Skeletal muscle tissue (tissue), 4 donors: ENCODE results near the gene SLC27A5. TPM values are rescaled to one million over a fixed set of nuclear protein-coding genes. Genes with fewer than 3 reads are reported as not detected.
A peak's percentile ranks its signal among the peaks of the same experiment; 100 is the strongest.

Source experiments
- H3K27ac ChIP-seq: one replicate; pipeline ENCODE4 v1.7.0; 2013; ENCODE audit warnings: mild to moderate bottlenecking, low read depth, low read length, inconsistent platforms
- H3K27me3 ChIP-seq, 3 donors: one replicate each; pipeline ENCODE4 v1.7.0; 2013; ENCODE audit warnings: low read length in 3 of 3; ENCODE audit not compliant: control insufficient read depth in 3 of 3, insufficient read depth in 3 of 3
- H3K36me3 ChIP-seq, 3 donors: one replicate each; pipeline ENCODE4 v1.7.0; 2013; ENCODE audit warnings: low read length in 3 of 3; ENCODE audit not compliant: control insufficient read depth in 3 of 3, insufficient read depth in 3 of 3
- H3K4me1 ChIP-seq, 3 donors: one replicate each; pipeline ENCODE4 v1.7.0; 2013; ENCODE audit warnings: low read length in 3 of 3, mild to moderate bottlenecking in 3 of 3; ENCODE audit not compliant: control insufficient read depth in 3 of 3, insufficient read depth in 3 of 3
- H3K4me3 ChIP-seq, 3 donors: one replicate each; pipeline ENCODE4 v1.7.0; 2013; ENCODE audit warnings: low read length in 3 of 3
- H3K9ac ChIP-seq, 3 donors: one replicate each; pipeline ENCODE4 v1.7.0; 2013; ENCODE audit warnings: low read length in 3 of 3, mild to moderate bottlenecking in 3 of 3, moderate library complexity in 2 of 3, low read depth in 1 of 3
- H3K9me3 ChIP-seq, 3 donors: one replicate each; pipeline ENCODE4 v1.7.0; 2013; ENCODE audit warnings: low read length in 3 of 3; ENCODE audit not compliant: control insufficient read depth in 3 of 3
- total RNA-seq: library from RNA; depleted of rRNA; stranded (reverse); fragments of >200 nt; gene quantifications from one replicate; pipeline ENCODE4 v1.2.3, GENCODE V29; 2014
- donor health status: Osteomylitis.

SLC27A5 gene
- total RNA-seq, 1 donor from 2014 or later, result 3.1 TPM

DNA sequence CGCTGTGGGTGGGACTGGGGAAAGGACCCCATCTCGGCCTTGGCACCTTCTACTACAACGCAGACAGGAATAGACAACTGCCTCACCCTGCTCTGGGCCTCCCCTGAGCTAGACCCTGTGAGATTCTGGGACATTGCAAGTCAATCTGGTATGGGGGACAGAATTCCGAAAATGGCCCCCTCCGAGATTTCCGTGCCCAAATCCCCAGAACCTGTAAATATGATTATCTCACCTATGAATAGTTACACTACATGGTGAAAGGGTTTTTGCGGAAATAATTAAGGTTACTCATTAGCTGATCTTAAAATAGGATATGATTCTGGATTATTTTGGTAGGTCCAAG is 8.4 kb upstream of the SLC27A5 start:
- Histone ChIP-seq H3K9ac (peak overlapping the region; percentile 95 to 96 (median 95)), H3K27ac (peak overlapping the region; percentile 94), H3K4me1 (peaks cover 35 to 51% (median 35%) of the 10 kb centered on the region in 3 donors)

DNA sequence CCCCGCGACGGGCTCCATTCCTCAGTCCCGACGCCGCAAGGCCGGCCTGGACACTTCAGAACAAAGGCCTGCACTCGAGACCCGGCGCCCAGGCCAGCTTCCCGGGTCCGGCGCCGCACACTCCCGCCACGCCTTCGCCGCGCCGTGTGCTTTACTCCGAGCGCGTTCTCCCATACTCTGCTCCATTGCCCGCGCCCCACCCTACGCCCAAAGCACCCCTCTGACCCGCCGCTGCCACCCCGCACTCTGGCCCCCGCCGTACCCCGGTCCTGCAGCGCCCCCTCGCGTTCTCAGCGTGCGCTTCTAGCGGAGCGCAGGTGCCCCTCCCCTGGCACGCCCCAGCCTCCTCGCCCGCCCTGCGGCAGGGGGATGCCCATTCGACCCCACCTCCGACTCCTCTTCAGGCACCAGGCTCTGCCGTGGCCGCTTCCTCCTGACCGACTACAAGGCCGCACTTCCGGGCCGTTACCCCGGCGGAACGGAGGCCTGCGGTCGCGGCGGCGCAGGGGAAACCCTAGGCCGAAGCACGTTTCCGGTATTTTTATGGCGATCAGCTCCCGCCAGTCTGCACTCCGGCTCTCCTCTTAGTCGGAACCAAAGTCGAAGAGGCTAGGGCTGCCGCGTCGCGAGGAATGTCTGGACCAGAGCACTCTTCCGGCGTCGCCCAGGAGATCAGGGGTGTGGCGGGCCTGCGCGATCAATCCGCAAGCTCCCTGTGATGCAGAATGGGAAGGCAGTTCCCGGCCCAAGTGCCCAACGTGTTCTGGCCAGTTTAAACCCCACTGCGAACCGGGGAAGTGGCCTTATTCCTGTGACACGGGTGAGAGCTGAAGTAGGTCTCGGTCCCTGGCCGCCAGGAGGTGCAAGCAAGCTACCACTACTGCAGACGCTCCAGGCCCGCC is 7.8 kb upstream of the SLC27A5 start, which contains the start of gene ZBTB45:
ZBTB45 (minus strand) TSS at position 456 of the 902 bp plus-strand sequence. CDS start 2,137 bp downstream, outside the sequence.
- peak within 1 kb of the TSS; percentile 94 for H3K27ac ChIP-seq
- peaks cover 38 to 55% (median 38%) of the 10 kb centered on the region in 3 donors for H3K4me1 ChIP-seq
- peak within 1 kb of the TSS; percentile 95 to 96 (median 95) for H3K9ac ChIP-seq
- no peaks in the 10 kb centered on the region for H3K27me3 ChIP-seq
- H3K36me3 ChIP-seq, result peaks cover 11 to 18% (median 17%) of the 10 kb centered on the region in 3 donors
- H3K4me3 ChIP-seq, result peak within 1 kb of the TSS; percentile 93 to 97 (median 96)
- H3K9me3 ChIP-seq, result no peaks in the 10 kb centered on the region

More for the DNA sequence above, 8.4 kb upstream of the SLC27A5 start:
- peak overlapping the region; percentile 93 to 97 (median 96) for H3K4me3 ChIP-seq
- H3K36me3 ChIP-seq, result peaks cover 11 to 18% (median 17%) of the 10 kb centered on the region in 3 donors
- H3K27me3 ChIP-seq, result no peaks in the 10 kb centered on the region
- H3K9me3 ChIP-seq, result no peaks in the 10 kb centered on the region

DNA sequence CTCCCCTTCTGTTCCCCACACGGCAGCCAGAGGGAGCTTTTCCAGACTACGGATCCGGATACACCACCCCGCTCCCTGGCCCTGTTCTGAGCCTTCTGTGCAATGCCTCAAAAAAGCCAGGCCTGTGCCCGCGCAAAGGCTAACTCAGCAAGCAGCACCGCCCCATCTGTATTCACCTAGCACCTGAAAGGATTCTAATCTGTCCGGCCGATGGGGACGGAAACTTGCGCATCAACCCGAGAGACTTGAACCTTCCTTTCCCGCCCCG is 7.2 kb upstream of the SLC27A5 start:
- H3K27ac ChIP-seq, result peak overlapping the region; percentile 94
- peak overlapping the region; percentile 95 to 96 (median 95) for H3K9ac ChIP-seq
- H3K36me3 ChIP-seq, result peaks cover 11 to 18% (median 17%) of the 10 kb centered on the region in 3 donors
- H3K9me3 ChIP-seq, result no peaks in the 10 kb centered on the region
- H3K27me3 ChIP-seq, result no peaks in the 10 kb centered on the region
- peak overlapping the region; percentile 93 to 97 (median 96) for H3K4me3 ChIP-seq
- peaks cover 41 to 59% (median 42%) of the 10 kb centered on the region in 3 donors for H3K4me1 ChIP-seq

DNA sequence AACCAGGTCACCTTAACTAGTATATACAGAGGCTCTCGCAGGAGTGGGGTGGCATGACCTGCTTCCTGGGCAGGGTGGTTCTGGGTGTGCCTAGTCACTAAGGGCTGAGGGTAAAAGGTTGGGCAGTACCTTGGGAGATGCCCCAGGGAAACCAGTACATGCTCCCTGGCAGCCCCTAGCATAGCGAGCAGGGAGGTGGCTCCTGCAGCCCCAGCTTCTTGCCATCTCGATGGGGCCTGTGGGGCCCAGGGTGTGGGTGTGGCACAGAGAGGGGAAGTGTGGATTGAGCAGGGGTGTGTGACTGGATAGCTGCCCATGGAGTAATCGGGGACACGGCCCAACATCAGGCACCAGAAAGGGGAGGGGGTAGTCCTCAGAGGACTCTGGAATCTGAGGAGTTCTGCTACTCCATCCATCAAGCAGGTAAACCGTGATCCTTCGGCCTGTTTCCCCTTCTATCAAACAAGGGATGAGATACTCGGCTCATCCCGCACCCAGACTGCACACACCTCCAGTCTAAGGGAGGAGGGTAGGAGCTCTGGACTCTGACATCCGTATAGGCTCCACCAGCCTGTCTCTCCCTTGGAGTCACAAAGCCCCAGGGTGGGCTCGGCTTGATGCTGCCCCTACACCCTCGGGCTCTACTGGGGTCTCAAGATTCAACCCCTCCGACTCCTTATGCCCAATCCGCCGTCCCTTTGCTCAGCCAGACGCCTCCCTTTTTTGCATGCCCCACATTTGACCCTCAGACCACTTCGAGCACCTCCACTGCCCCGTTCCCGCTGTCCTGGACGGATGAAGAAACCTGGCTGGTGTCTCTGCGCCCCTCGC is 6.7 kb upstream of the SLC27A5 start:
- H3K9ac ChIP-seq, result peak overlapping the region; percentile 95 to 96 (median 95)
- H3K4me3 ChIP-seq, result peak overlapping the region; percentile 93 to 97 (median 96)
- no peaks in the 10 kb centered on the region for H3K27me3 ChIP-seq
- peak overlapping the region; percentile 94 for H3K27ac ChIP-seq
- peaks cover 11 to 18% (median 17%) of the 10 kb centered on the region in 3 donors for H3K36me3 ChIP-seq
- peaks cover 44 to 59% (median 46%) of the 10 kb centered on the region in 3 donors for H3K4me1 ChIP-seq
- H3K9me3 ChIP-seq, result no peaks in the 10 kb centered on the region

DNA sequence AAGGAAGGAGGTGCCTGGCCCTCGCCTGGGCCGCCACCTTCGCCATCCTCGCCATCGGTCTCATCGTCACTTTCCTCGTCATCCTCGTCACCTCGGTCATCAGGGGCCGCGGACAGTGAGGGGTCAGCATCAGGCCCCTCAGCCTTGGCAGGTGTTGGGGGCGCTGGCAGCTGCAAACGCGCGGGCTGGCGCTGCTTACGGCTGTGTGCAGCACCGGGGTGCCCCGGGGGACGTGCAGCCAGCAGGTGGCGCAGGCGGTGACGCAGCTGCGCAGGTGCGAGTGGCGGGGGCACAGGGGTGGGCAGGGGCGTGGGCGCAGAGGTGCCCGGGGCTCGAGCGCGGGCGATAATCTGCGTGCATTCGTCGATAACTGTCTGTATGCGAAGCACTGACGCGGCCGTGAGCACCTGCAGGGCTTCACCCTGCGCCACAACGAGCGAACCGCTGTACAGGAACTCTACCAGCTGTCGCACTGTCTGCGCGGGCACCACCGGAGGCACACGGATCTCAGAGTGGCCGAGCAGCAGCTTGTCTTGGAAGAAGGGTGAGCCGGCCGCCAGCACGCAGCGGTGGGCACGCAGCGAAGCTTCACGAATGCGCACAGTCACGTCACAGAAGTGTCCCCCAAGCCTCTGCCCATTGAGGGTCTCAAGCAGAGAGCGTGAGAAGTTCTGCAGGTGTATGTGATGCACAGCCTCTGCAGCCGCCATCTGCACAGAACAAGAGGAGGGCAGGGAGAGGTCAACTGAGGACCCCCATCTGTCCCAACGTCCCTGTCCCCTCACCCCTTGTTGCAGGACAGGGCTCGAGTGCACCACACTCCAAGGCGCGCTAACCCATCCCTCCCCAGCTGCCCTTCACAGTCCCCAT is 5.4 kb upstream of the SLC27A5 start:
- H3K27ac ChIP-seq, result no peak overlapping the region
- no peak overlapping the region for H3K4me3 ChIP-seq
- no peaks in the 10 kb centered on the region for H3K27me3 ChIP-seq

DNA sequence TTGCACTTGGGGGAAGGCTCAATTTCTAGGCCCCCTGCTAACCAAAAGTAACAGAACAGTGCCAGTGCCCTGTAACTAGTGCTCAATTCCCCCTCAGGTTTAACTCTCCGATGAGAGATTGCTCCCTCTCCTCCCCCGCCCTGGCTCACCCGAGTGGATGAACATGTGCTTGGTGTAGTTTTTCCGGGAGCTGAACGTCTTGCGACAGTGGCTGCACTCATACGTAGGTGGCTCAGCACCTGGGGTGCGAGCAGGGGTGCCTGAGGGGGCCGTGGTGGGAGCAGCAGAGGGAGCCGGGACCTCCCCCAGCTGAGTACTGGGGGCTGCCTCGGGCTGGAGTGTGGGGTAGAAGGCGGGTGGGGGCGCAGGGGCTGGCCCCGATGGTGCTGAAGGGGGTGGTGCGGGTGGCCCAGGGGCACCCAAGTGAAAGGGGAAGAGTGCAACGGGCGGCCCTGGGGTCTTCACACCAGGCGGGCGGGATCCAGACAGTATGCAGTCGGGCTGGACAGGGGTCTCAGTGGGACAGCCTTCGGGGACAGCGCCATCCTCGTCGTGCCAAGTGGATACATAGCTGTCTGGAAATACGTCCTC is 4.5 kb upstream of the SLC27A5 start:
- Histone ChIP-seq H3K27ac (no peak overlapping the region), H3K4me3 (no peak overlapping the region), H3K36me3 (peaks cover 12 to 18% (median 17%) of the 10 kb centered on the region in 3 donors), H3K9me3 (no peaks in the 10 kb centered on the region), H3K4me1 (peaks cover 43 to 59% (median 44%) of the 10 kb centered on the region in 3 donors), H3K27me3 (no peaks in the 10 kb centered on the region), H3K9ac (peak overlapping the region in 2 of 3 donors; percentile 64 to 65)

More for the DNA sequence above, 5.4 kb upstream of the SLC27A5 start:
- H3K4me1 ChIP-seq, result peaks cover 44 to 59% (median 46%) of the 10 kb centered on the region in 3 donors
- H3K36me3 ChIP-seq, result peaks cover 12 to 18% (median 17%) of the 10 kb centered on the region in 3 donors
- H3K9me3 ChIP-seq, result no peaks in the 10 kb centered on the region
- no peak overlapping the region for H3K9ac ChIP-seq

DNA sequence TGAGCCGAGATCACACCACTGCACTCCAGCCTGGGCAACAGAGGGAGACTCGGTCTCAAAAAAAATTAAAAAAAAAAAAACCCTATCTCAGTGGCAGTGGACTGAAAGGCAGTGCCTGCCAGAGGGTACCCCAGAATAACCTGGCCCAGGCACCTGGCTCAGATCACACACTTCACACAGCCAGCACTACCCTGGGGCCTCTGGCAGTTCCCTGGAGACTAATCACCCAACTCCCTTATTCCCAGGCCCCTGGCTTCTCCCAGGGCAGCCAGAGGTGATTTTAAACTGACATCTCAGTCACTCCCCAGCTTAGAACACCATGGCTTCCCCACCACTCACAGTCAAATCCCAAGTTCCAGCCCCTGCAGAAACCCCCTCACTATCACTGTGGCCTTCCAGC is 3.5 kb upstream of the SLC27A5 start:
- no peak overlapping the region for H3K27ac ChIP-seq
- H3K36me3 ChIP-seq, result peaks cover 12 to 18% (median 17%) of the 10 kb centered on the region in 3 donors
- peaks cover 39 to 54% (median 40%) of the 10 kb centered on the region in 3 donors for H3K4me1 ChIP-seq
- no peaks in the 10 kb centered on the region for H3K27me3 ChIP-seq
- H3K4me3 ChIP-seq, result peak overlapping the region in 1 of 3 donors; percentile 23
- H3K9ac ChIP-seq, result peak overlapping the region in 2 of 3 donors; percentile 51 to 64
- no peaks in the 10 kb centered on the region for H3K9me3 ChIP-seq

DNA sequence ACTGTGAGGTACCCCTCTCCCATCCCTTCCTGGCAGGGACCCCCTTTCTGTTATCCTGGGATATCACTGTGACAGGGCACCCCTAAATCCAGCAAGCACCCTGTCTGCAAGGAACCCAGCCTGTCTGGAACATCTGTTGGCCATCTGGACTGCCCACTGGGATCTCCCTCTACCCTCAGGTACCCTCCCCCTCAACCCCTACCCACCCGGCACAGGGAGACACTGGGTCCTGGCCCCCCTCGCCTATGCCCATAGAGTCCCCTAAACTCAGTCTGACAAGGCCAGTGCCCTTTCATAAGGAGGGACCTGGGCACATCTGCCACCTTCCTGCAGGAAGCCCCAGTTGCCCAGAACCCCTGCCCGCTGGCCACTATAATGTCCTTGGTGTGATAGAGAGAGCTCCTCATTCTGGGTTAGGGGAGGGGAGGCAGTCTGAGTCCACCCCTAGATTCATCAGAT is 2.8 kb upstream of the SLC27A5 start:
- H3K36me3 ChIP-seq, result peaks cover 12 to 18% (median 17%) of the 10 kb centered on the region in 3 donors
- H3K27me3 ChIP-seq, result no peaks in the 10 kb centered on the region
- no peaks in the 10 kb centered on the region for H3K9me3 ChIP-seq
- H3K9ac ChIP-seq, result peak overlapping the region; percentile 27 to 73 (median 38)
- peaks cover 37 to 49% (median 39%) of the 10 kb centered on the region in 3 donors for H3K4me1 ChIP-seq
- no peak overlapping the region for H3K27ac ChIP-seq
- H3K4me3 ChIP-seq, result peak overlapping the region; percentile 16 to 66 (median 66)
